AG10803 (cell line): ENCODE results near the gene MYOG.
A peak's percentile ranks its signal among the peaks of the same experiment; 100 is the strongest.

Experiments used
- DNase-seq: peaks from one replicate; pipeline ENCODE4 v3.0.0; 2010; ENCODE audit warnings: low read depth
- H3K4me3 ChIP-seq: 2 replicates; pipeline ENCODE4 v1.5.1; 2011; ENCODE audit warnings: mild to moderate bottlenecking, low read length, control low read depth
- CTCF ChIP-seq: conservative IDR thresholded peaks from 2 replicates; pipeline ENCODE4 v1.5.1; 2011; ENCODE audit warnings: mild to moderate bottlenecking, low read length, control low read depth, inconsistent platforms

The MYOG gene

GRCh38 chr1:203045336-203045735, 40.5 kb downstream of the MYOG start:
- DNase-seq, result no peak
- TF ChIP-seq CTCF, result no peak
- no peak overlapping the region for H3K4me3 ChIP-seq

- TF ChIP-seq CTCF, result no peak
- DNase-seq, result no peak
- H3K4me3 ChIP-seq, result no peak overlapping the region
Observed at GRCh38 chr1:203044546-203045250, 41.1 kb downstream of the MYOG start.

- no peak for TF ChIP-seq CTCF
- no peak overlapping the region for H3K4me3 ChIP-seq
Observed at GRCh38 chr1:203043830-203044545, 41.8 kb downstream of the MYOG start.

GRCh38 chr1:203041351-203041932, 44.4 kb downstream of the MYOG start:
- no peak overlapping the region for H3K4me3 ChIP-seq
- DNase-seq, result no peak
- no peak for TF ChIP-seq CTCF

More at GRCh38 chr1:203043830-203044545, 41.8 kb downstream of the MYOG start:
- DNase-seq, result no peak

- no peak for DNase-seq
- no peak for TF ChIP-seq CTCF
- no peak overlapping the region for H3K4me3 ChIP-seq
Observed at GRCh38 chr1:203040513-203041275, 45.1 kb downstream of the MYOG start.

- TF ChIP-seq CTCF, result peak; percentile 28
- H3K4me3 ChIP-seq, result no peak overlapping the region
- DNase-seq, result no peak
Observed at GRCh38 chr1:203039609-203040512, 46.0 kb downstream of the MYOG start.
